22Rv1 (cell line): ENCODE data around the gene STK31.
"Not testable (repeated sequence)": the region's sequence is repeated elsewhere in the genome, so short reads cannot be mapped to it uniquely, and the experiment has no call there.

Experiments
- ZFX ChIP-seq: fragments of 450-650 bp; IDR thresholded peaks from 2 replicates; pipeline ENCODE4 v1.6.1; 2017; ENCODE audit warnings: antibody characterized with exemption, borderline replicate concordance
- TF ChIP-seq, protein P1 (sequence below): fragments of 450-650 bp; IDR thresholded peaks from 2 replicates; pipeline ENCODE4 v1.5.1; 2017; ENCODE audit warnings: mild to moderate bottlenecking

DNA sequence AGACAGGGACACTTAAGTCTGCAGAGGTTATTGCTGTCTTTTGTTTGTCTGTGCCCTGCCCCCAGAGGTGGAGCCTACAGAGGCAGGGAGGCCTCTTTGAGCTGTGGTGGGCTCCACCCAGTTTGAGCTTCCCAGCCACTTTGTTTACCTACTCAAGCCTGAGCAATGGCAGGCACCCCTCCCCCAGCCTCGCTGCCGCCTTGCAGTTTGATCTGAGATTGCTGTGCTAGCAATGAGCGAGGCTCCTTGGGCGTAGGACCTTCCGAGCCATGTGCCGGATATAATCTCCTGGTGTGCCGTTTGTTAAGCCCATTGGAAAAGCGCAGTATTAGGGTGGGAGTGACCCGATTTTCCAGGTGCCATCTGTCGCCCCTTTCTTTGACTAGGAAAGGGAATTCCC, 118.1 kb downstream of the STK31 start:
- TF ChIP-seq, protein P1, sequence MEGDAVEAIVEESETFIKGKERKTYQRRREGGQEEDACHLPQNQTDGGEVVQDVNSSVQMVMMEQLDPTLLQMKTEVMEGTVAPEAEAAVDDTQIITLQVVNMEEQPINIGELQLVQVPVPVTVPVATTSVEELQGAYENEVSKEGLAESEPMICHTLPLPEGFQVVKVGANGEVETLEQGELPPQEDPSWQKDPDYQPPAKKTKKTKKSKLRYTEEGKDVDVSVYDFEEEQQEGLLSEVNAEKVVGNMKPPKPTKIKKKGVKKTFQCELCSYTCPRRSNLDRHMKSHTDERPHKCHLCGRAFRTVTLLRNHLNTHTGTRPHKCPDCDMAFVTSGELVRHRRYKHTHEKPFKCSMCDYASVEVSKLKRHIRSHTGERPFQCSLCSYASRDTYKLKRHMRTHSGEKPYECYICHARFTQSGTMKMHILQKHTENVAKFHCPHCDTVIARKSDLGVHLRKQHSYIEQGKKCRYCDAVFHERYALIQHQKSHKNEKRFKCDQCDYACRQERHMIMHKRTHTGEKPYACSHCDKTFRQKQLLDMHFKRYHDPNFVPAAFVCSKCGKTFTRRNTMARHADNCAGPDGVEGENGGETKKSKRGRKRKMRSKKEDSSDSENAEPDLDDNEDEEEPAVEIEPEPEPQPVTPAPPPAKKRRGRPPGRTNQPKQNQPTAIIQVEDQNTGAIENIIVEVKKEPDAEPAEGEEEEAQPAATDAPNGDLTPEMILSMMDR: not testable (repeated sequence)
- not testable (repeated sequence) for TF ChIP-seq ZFX
